Renal pelvis (tissue), 4 donors: Measurements from ENCODE around the gene VAMP8. TPM values are rescaled to one million over a fixed set of nuclear protein-coding genes. Genes with fewer than 3 reads are reported as not detected.
"Not testable (repeated sequence)": the region's sequence is repeated elsewhere in the genome, so short reads cannot be mapped to it uniquely, and the experiment has no call there.

ENCODE experiments used
- DNase-seq: peaks from one replicate; pipeline ENCODE4 v3.0.0-alpha.2; 2013
- polyA plus RNA-seq, 3 donors: library from polyadenylated mRNA; unstranded; fragments of 120-200 nt; gene quantifications; one replicate each; pipeline ENCODE4 v1.2.1, GENCODE V29; 2013; ENCODE audit not compliant: insufficient read length in 3 of 3

The VAMP8 gene
- polyA plus RNA-seq, 3 donors = 85.7 to 106 (median 103) TPM

DNA sequence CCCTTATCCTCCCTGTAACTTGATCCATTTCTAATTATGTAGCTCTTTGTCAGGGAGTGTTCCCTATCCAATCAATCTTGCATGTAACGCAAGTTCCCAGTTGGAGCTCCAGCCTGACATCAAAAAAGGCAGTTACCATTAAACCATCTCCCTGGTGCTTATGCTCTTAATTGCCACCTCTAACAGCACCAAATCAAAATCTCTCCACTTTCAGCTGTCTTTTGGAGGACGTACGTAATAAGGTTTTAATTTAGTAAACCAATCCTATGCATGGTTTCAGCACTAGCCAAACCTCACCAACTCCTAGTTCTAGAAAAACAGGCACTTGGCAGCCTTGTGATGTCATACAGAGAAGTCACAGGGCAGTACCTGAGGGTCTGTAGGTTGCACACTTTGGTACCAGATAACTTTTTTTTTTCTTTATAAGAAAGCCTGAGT lies 33.1 kb upstream of the VAMP8 start:
- not testable (repeated sequence) for DNase-seq

GRCh38 chr2:85544915-85545779 lies 32.2 kb upstream of the VAMP8 start:
- not testable (repeated sequence) for DNase-seq

GRCh38 chr2:85545780-85546240 lies 31.6 kb upstream of the VAMP8 start:
- DNase-seq = no peak

GRCh38 chr2:85547089-85547858 lies 30.1 kb upstream of the VAMP8 start:
- no peak for DNase-seq

DNA sequence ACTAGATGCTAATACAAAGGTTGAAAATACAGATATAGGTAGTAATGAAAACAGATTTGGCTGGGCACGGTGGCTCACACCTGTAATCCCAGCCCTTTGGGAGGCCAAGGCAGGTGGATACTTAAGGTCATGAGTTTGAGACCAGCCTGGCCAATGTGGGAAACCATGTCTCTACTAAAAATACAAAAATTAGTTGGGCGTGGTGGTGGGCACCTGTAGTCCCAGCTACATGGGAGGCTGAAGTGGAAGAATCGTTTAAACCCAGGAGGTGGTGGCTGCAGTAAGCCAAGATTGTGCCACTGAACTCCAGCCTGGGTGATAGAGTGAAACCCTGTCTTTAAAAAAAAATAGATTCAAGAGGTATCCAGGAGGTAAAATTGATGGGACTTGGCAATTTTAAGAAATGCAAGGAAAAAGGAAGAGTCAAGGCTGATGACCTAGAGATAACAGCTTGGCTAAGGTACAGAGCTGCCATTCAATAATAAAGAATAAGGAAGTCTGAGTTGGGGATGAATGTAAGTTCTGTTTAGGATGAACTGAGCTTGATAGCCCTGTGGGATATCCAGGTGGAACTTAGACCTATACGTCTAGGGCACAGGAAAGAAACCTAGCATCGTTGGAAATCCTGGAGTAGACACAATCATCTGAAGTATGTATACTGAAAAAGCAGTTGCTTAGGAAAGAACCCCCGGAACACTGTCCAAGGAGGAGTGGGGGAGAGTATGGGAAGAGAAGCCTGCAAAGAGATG lies 29.4 kb upstream of the VAMP8 start:
- DNase-seq = no peak

- DNase-seq = no peak
These were observed 28.8 kb upstream of the VAMP8 start for GRCh38 chr2:85548608-85548900.

GRCh38 chr2:85549095-85549494 lies 28.3 kb upstream of the VAMP8 start:
- no peak for DNase-seq

DNA sequence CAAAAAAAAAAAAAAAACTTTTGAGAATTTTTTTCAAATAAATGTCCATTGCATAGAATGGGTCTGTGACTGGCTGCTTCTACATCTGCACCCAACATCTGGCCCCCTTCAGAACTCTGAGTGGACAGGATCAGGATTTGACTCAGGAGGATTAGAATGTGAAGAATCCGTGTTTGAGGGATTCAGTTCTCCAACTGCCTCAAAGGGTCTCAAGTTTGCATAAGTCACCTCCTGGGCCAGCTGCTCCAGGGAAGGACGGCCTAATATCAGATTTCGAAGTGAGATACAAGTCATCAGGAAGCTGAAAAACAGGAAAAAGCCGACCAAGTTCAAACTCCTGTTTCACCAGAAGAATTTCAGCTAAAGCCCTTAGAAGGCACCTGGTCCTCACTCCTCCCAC lies 27.6 kb upstream of the VAMP8 start:
- DNase-seq = peak; percentile 48

GRCh38 chr2:85550486-85550885 lies 26.9 kb upstream of the VAMP8 start:
- DNase-seq = no peak

GRCh38 chr2:85551698-85552678 lies 25.4 kb upstream of the VAMP8 start:
- peak; percentile 79 for DNase-seq

DNA sequence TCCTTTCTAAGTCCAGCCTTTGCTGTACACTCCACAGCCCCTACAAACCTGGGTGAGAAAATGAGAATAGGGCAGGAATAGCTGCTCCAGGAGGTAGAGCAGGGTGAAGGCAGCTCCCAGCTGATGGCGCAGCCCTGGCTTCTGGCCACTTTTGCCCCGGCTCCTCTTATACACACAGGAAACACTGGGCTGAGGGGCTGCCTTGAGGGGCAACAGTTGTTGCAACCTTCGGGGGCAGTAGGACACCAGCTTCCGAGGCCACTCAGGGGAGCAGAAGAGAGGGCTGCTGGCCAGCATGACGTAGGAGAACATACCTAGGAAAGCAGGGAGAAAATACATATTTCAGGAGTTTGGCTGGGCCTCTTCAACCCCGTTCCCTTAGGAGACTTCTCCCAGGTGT lies 24.2 kb upstream of the VAMP8 start:
- no peak for DNase-seq

- no peak for DNase-seq
These were observed 22.3 kb upstream of the VAMP8 start for GRCh38 chr2:85554980-85555612.

- DNase-seq = no peak
These were observed 20.3 kb upstream of the VAMP8 start for GRCh38 chr2:85557130-85557529.

DNA sequence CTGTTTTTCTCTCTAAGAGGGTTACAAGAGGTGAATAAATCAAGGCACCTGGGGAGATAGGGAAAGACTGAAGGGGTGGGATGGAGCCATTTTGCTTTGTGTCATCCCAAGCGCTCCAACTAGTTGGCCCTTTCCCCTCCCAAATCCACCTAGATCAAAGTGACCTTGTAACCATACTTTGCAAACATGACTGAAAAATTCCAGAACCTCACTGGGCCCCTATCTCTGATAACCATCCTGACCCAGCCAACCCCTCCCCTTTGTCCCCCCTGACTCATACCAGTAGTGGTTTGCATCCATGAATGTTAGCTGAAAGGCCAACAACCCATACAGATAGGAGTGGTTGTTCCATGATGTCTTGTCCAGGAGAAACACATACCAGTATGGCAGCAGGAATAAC lies 19.2 kb upstream of the VAMP8 start:
- DNase-seq = no peak

DNA sequence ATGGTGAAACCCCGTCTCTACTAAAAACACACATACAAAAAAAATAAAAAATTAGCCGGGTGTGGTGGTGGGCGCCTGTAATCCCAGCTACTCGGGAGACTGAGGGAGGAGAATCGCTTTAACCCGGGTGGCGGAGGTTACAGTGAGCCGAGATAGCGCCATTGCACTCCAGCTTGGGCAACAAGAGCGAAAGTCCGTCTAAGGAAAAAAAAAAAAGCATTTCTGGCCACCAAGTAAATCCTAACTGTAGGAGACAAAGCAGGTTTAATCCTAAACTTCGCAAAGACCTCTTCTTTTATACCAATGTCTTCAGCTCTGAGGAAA lies 17.0 kb upstream of the VAMP8 start:
- not testable (repeated sequence) for DNase-seq

DNA sequence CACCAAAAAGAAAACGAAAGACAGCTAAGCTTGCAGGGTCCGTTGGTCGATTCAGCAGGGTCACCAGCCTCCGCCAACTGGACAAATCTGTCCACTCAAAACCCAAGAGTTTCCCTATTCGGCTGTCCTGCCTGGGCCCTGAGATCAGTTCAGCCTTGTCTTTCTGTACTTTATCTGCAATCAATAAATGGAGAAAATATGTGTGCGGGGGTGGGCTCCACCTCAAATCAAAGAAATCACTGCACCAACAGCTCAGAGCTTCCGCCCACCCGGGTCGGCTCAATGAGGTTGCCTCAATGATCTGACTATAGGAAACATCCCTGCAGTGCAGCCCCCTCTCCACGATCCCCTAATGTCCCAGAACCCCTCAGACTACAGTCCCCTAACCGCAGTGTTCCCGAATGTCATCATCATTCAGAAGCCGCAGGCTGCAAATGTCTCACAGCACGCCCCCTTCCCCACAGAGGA lies 16.5 kb upstream of the VAMP8 start:
- DNase-seq = no peak

- peak; percentile 97 for DNase-seq
These were observed 15.8 kb upstream of the VAMP8 start, which contains the start of gene GGCX for GRCh38 chr2:85561280-85562212. GGCX (minus strand) TSS chr2:85561493; CDS start chr2:85561428, 65 bp downstream.

GRCh38 chr2:85564144-85564563 lies 13.2 kb upstream of the VAMP8 start:
- no peak for DNase-seq

GRCh38 chr2:85566265-85566664 lies 11.1 kb upstream of the VAMP8 start:
- no peak for DNase-seq
